Activated CD4-positive, alpha-beta T cell treated with anti-CD3 and anti-CD28 coated beads, Interleukin-10, Interleukin-2, amounts not matched to agents 100 ng/mL and 50 ng/mL, durations not matched to agents 16 hours and 8 hours (primary cell): ENCODE results near the gene HDLBP.
A peak's percentile ranks its signal among the peaks of the same experiment; 100 is the strongest.
"Not testable (repeated sequence)": the region's sequence is repeated elsewhere in the genome, so short reads cannot be mapped to it uniquely, and the experiment has no call there.

Source experiments
- DNase-seq: peaks from one replicate; pipeline ENCODE4 v3.0.0-alpha.2; 2020

HDLBP gene

DNA sequence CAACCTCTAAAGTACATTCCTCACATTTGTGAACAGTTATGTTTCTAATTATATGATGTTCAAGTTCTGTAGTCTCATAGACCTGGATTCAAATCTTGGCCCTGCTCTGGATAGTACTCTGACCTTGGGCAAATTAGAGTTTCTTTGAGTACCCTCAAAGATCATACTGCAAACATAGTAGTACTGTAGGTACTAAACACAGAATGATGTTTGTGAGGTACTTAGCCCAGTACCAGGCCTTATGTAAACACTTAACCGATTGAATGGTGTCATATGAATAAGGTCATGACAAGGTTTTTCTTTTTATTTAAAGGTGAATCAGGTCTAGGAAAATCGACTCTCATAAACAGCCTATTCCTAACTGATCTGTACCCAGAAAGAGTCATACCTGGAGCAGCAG lies 19.3 kb upstream of the HDLBP start:
- no peak for DNase-seq

DNA sequence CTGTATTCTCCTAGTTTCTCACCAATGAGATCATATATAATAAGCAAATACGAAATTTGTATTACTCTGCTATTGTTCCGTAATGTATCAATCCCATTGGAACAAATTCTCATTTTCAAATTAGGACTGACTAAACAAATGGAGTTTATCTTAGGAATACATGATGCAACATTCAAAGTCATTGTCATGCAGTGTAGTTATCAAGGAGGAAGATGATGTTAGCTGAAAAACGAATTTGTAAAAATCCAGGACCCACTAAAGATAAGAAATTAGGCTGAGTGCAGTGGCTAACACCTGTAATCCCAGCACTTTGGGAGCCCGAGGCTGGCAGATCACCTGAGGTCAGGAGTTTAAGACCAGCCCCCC lies 15.1 kb upstream of the HDLBP start:
- no peak for DNase-seq

DNA sequence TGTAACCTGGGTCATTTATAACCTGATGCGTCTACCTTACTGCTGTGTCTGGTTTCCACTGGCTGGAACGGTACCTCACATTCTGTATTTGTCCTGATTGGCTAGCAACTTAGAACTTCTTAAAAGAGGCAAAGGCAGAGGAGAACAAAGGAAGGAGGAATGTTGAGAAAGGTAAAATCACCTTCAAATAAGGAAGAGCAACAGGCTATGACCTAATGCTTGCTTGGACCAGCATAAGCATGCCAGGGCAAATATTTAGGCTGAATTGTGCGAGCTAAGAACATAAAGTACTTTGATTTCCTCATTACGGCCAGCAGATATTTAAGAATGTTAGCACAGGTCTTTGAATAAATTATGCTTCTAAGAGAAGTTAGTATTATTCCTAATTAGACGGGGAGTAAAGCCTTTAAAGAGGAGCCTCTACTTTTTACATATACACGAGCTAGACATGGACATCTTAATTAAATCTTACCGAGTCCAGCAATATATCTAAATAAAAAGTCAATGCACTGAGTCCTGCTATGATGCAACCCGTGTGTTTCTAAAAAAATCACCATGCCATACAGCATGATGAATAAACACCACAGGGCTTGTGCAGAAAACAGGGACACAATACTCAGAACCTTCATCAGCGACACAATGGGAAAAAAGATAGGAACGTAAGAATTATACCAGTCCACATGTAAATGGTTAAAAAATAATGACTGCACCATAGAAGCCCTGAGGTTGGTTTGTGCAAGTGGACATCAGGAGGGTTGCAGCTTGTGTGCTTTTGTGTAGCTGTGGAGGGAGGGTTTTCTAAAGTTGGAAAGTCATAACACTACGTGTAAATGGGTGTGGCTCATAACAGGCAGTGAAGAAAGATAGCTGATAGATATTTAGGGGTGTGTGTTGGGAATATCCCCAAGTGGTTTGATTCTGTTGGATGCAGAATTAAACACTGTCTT lies 14.5 kb upstream of the HDLBP start:
- DNase-seq = no peak

DNA sequence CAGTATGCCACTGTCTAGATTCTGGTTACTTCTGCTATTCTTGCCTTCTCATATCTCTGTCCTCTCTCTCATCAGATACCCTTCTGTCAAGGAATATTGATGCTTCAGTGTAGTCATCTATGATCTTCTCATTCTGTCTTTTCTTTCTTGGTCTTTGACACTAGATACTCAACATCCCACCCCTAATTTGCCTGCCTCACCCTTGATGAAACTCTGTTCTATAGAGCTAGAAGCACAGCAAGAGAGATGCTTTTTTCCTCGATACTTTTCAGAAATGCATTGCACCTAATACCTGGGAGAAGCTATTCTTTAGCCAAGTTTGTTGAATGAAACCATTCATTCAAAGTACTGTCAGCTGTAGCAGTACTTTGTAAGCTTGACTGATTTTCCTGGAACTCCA lies 9.8 kb upstream of the HDLBP start:
- no peak for DNase-seq

DNA sequence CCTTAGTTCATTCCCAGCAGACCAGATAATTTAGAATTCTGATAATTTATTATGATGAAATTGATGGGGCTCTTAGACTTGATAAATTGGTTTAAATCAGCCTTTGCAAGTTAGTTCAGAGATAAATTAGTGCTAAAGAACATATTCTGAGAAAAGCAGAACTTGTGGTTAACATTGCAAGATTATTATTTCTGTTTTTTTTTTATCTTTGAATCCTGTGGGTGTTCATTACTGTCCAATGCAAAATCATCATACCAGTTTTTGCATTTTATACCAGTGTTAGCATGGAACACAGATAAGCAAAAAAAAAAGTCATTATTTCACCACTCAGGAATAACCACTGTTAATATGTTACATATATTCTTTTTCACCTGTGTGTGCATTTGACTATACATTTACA lies 9.3 kb upstream of the HDLBP start:
- no peak for DNase-seq

DNA sequence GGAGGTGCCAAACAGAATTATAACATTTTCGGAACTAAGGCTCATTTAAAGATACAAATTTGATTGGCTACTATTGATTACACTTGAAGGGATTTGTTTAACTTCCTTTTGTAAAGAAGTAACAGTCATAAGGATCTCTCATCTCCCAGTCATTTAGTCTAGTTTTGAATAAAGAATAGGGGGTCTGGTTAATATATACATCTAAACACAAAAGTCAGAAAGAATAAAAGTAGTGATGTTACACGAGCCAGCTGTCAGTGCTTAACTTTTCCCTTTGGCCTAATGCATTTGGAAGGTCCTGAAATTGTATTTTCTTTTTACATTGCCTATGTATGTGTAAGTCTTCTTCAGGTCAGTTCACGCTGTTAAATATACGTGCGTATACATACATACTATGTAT lies 8.3 kb upstream of the HDLBP start:
- no peak for DNase-seq

DNA sequence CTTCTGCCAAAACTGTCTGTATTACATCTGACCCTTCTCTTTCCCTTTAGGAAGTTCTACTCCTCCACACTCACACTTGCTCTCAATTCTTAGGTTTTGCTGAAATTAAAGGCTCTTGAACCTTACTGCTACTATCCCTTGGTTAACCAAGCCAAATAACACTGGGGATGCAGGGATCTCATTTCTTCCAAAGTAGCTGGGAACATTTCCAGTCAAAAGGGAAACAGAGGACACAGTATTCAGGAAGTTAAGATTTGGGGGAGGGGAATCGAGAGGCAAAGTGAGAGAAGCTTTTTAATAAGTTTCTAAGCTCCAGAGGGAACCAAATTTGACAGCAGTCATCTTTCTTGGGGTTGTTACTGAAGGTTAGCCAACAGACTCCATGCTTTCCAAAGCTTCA lies 6.4 kb upstream of the HDLBP start:
- no peak for DNase-seq

DNA sequence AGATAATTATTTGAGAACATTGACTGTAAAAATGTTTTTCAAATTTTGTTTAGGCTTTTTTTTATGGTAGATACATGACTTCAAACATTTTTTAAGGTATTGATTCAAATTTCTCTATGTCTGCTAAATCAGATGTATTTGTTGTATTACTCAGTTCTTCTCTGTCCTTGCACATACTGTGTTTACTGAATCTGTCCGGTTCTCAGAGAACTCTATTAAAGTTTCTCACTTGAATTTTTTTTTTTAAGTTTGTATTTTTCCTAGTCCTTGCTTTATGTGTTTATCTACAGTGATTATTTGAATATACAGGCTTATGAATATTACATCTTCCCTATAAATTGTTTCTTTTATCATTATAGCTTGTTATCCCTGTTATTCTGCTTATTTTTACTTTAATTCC lies 5.6 kb upstream of the HDLBP start:
- DNase-seq = no peak

DNA sequence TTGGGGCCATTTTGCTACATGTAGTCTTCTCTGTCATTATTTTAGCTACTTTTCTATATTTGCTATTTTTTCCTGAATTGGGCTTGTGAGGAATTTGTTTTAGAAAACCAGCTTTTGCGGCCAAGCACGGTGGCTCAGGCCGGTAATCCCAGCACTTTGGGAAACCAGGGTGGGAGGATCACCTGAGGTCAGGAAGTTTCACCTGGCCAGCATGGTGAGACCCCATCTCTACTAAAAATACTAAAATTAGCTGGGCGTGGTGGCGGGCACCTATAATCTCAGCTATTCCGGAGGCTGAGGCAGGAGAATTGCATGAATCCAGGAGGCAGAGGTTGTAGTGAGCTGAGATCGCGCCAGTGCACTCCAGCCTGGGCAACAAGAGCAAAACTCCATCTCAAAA lies 4.9 kb upstream of the HDLBP start:
- no peak for DNase-seq

DNA sequence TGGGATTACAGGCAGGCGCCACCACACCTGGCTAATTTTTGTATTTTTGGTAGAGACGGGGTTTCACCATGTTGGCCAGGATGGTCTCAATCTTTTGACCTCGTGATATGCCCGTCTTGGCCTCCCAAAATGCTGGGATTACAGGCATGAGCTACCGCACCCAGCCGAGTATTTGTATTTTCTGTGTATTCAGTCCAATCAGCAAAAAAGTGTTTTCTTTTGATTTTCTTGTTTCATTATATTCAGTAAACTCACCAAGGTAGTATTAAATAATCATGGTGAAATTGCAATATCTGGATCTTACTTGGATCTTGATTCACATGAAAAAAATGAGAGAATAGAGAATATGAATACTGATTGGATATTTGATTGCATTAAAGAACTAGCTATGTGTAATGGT lies 3.4 kb upstream of the HDLBP start:
- not testable (repeated sequence) for DNase-seq

DNA sequence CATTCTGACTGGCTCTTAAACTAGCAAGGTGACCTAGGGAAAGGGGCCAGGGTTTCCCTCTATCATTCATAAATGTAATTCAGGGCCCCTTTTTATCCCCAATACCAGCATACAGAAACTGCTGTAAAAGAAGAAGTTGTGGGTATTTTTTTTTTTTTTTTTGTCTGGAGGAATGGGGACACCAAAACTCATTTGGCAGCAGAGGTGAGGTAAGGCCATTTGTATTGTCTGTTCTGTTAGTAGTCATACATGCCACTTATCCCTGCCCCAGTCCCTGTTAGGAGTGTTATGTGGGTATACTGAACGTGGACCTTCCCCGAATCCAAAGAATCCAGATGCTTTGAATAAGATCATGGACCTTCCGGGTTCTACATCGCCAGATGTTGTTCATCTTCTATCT lies 1.9 kb upstream of the HDLBP start:
- DNase-seq = no peak

DNA sequence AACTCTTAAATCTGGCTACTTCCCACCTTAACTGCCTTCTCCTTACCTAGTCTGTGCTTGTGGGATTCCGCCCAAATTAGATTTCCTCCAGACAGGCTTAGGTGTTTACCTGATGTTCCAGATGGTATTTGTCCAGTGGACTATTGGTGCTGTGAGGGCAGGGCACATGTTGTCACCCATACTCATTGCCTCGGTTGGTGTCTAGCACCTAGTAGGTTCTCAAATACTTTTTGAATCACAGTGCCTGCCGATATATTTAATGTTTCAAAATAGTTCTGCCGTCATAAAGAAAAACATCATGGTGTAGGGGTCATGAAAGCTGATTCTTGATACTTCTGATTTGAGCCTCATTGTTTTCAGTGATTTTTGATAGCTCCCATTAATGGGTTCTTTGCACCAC lies 1.4 kb upstream of the HDLBP start:
- DNase-seq = no peak

DNA sequence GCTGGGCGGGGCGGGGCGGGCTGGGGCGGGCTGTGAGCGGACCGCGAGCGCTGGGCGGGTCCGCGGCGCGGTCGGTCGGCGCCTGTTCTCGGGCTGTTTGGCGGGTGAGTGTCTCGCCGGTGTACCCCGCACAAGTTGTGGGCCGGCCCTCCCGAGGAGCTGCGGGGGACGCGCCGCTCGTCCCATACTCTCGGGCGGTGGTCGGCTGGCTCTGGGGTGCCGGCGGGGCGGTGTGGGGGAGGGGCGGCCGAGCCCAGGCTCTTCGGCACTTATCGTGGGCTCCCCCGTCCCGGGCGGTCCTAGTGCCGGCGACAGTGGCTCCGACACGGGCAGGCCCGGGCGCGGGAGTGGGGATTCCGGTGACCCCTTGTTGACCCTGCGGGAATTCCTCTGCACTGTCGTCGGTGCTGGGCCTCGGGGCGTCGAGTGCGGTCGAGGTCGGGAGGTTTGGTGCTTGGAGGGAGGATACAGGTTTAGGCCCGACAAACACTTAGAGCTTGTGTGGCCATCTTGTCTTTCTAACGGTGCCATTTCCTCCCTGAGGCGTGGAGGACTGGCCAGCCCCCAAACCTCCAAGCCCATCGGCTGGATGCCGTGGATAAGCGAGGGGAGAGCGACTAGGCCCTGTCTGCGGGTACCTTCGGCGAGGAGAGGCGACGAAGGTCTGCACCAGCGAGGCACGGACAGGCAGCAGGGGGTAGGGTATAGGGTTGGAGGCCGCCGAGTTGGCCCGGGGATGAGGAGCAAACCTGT lies 583 bp upstream of the HDLBP start, which contains the start of gene SEPTIN2:
Gene SEPTIN2, plus strand, starts transcription at position 47 of the 753 bp plus-strand sequence. CDS start 8,308 bp downstream, outside the sequence.
- DNase-seq = peak; percentile 79

DNA sequence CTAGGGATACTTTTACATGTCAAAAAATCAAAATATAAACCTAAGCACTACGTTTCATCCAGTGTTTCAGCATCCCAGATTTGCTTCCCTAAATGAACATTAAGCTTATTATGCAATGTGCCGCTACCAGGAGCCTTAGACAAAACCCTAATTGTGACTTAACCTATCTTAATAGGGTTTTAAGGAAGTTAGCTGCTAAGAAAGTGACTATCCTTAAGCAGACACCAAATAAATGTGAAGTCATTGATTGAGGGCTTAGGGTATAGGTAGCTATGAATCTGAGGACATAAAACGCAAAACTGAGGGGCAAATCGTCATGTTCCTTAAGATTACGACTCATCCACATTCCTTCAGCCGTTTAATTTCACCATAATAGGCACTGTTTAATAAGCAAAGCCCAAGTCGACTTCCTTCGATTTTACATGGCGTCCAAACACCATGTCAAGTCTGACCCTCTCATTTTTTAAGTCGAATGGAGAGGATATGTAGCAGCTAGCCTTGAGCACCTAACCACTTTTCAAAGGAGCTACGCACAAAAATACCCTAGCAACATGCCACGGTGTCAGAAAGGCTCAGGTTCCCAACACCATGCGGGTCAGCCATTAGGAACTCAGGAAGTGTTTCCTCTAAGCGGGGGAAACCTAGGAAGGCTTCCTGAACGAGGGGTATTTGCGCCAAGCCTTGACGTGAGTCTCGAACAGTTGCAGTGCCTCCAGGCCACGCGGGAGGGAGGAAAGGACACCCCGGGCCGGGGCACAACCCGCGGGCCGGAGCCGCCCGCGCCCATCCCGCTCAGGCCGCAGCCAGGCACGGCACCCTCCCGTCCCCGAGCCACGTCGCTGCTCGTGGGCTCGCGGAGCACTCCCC lies 1.0 kb downstream of the HDLBP start:
- DNase-seq = no peak

DNA sequence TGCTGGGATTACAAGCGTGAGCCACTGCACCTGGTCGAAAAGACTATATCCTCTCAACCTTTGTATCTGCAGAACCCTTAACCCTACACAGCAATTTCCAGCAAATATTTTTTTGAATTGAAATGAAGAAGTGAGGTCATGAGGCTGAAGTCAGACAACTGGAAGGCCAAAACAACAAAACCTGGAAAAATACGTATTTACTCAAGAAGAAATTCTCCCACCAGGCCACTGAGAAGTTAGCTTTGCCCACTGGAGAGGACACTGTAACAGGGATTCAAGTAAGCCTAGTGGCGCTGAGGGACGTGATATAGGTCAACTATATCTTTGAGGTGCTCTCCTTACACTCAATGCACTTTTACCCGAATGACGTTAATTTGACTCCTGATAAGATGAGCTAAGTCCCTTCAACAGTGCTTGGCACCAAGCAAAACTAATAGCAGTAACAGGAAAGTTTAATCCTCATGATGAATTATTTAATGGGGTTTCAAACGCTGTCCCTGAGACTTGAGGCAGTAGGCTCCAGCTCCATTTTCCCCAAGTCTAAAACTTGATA lies 1.9 kb downstream of the HDLBP start:
- DNase-seq = no peak

DNA sequence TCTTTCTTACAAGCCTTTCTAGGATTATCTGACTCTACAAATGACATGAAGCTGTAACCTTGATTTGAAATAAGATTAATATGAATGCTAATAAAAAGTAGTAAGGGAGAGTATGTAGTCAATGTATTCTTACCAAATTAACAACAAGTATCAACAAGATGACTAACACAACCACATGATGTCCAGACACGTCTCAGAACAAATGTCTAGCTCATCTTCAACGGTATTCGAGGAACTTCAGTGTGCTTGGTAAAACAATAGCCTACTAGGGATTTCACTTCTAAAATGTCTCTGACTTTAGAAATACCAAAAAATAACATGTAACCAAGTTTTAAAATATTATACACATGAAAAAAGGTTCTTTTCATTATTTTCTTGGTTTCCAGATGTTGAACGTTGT lies 3.4 kb downstream of the HDLBP start:
- peak; percentile 31 for DNase-seq

DNA sequence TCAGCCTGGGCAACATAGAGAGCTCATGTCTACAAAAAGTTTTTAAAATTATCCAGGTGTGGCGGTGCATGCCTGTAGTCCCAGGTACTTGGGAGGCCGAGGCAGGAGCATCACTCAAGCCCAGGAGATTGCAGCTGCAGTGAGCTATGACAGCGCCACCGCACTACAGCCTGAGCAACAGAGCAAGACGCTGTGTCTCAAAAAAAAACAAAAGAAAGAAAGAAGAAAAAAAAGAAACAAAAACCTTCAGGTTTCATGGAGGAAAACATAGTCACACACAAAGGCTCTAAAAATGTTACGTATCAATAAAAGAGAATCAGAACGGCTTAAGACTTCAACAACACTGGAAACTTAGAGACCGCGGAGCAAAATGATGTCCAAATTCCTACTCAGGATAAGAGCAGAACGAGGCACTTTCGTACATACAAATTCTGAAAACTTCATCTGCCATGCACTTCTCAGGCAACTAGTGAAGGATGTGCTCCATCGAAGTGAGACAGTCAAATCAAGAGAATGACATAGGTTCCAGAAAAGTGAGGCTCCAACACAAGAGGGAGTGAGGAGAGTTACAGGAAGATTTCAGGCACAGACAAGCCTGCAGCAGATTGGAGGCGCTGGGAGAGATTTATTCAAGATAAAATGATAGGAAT lies 4.4 kb downstream of the HDLBP start:
- DNase-seq = peak; percentile 41

DNA sequence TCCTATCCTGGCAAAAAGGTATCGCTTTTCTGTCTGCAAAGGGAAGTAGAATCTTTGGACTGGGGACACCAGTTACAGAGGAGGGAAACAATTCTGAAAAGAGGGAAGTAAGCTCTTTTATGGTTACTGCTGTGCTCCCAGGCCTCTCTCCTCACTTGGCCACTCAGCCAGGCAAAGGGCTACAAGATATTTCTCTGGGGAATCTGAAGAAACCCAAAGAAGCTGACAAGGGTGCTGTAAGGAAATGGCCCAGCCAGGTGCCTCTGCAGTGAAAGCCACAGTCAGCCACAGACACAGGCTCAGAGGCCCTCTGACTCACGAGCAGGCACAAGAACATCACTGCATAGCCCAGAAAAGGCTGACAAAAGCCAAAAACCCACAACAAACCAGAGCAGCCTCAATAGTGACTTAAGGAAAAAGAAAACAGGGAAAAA lies 5.8 kb downstream of the HDLBP start:
- peak; percentile 82 for DNase-seq

DNA sequence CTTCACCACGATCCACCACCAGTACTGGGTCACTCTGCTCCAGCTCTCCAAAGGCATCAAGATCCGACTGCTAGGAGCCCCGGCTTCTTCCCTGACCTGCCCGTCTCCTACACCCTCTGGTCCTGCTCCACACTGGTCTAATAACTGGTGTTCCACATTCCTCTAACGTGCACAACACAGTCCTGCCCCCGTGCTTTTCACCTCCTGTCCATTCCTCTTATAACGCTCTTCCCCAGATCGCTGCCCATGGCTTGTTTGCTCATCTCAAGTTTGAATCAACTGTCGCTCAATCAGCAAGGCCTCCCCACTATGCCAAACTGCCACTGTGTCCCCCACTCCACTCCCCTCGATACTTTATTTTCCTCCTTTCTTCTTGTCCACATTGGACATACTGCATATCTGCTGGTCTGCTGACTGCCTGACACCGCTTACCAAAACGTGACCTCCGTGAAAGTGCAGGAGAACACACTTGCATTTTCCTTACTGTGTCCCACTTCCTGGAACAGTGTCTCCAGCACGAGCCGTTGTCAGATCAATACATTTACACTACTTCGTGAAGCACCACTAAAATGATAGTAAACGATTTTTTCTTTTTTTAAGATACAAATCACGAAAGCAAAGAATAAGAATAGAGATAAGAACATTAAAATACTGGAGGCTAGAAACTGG lies 6.5 kb downstream of the HDLBP start:
- DNase-seq = no peak

DNA sequence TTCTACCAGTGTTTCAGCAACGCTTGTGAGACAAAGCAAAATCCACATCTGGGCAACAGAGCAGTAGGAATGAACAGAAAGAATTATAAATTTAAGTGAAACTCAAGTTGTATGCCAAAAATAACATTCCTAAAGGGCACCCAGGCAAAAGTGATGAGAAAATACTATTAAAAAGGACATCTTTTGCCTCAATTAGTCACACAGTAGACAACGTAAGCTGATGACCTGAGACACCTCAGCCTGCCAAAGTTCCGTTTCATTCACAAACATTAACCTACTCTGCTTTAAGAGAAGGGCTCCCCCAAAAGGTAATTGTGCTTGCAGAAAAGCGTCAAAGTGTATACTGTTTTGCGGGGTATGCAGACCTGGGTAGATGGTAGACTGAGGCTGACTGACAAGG lies 7.2 kb downstream of the HDLBP start:
- DNase-seq = no peak

DNA sequence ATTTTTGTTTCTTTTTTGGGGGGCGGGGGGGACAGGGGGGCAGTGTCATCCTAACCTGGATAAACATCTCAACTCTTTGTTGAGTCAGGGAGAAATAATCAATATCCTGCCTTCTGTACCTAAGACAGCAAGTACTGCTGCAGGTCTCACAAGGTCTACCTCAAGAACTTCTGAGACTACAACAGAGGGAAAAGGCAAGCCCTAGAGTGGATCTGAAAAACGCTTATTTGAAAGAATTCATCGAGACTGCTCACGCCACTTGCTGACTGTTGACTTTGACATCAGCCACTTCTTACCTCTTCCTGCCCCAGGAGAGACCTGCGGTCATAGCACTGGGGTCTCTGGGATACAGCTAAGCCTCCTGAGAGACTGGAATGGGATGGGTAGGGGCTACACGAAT lies 8.4 kb downstream of the HDLBP start:
- no peak for DNase-seq
